DND-41 (cell line): Measurements from ENCODE around the gene KLF3.

Source experiments
- ATAC-seq: fragments of 200-7000 bp; cut with Tn5 transposase; 3 replicates; pipeline ENCODE4 v1.9.1; 2021; ENCODE audit warnings: low read depth; ENCODE audit not compliant: insufficient read depth
- DNase-seq: peaks from one replicate; pipeline ENCODE4 v3.0.0-alpha.2; 2020
- H2AFZ ChIP-seq: 2 replicates; pipeline ENCODE4 v1.6.0; 2012; ENCODE audit warnings: low read depth, low read length
- H3K27ac ChIP-seq: 2 replicates; pipeline ENCODE4 v1.5.1; 2012; ENCODE audit warnings: low read length, inconsistent platforms
- H3K27me3 ChIP-seq: fragments of 200-600 bp; sonication (generic); 2 replicates; pipeline ENCODE4 v1.6.0; 2012; ENCODE audit warnings: low read length, mild to moderate bottlenecking, inconsistent platforms; ENCODE audit not compliant: insufficient read depth, poor library complexity
- H3K36me3 ChIP-seq: 2 replicates; pipeline ENCODE4 v1.5.1; 2012; ENCODE audit warnings: low read length, inconsistent platforms; ENCODE audit not compliant: insufficient read depth
- H3K4me1 ChIP-seq: 2 replicates; pipeline ENCODE4 v1.5.1; 2012; ENCODE audit warnings: mild to moderate bottlenecking, low read length; ENCODE audit not compliant: insufficient read depth
- H3K4me2 ChIP-seq: 2 replicates; pipeline ENCODE4 v1.6.0; 2012; ENCODE audit warnings: mild to moderate bottlenecking, moderate library complexity, low read length, inconsistent platforms; ENCODE audit not compliant: insufficient read depth
- H3K4me3 ChIP-seq, 2 experiments: fragments of 200-600 bp in 1 of 2; shearing (Covaris generic) in 1 of 2; 2 replicates each; pipeline ENCODE4 v1.5.1; 2012 to 2016; ENCODE audit warnings: inconsistent platforms in 2 of 2, low read length in 2 of 2, mild to moderate bottlenecking in 2 of 2, low read depth in 1 of 2, moderate library complexity in 1 of 2
- H3K79me2 ChIP-seq: 2 replicates; pipeline ENCODE4 v1.6.0; 2012; ENCODE audit warnings: low read length, inconsistent platforms; ENCODE audit not compliant: insufficient read depth
- H3K9ac ChIP-seq: 2 replicates; pipeline ENCODE4 v1.6.0; 2012; ENCODE audit warnings: low read depth, mild to moderate bottlenecking, inconsistent platforms, low read length, moderate library complexity
- H3K9me3 ChIP-seq: 2 replicates; pipeline ENCODE4 v1.5.1; 2012; ENCODE audit warnings: low read length, moderate library complexity, mild to moderate bottlenecking, inconsistent platforms; ENCODE audit not compliant: insufficient read depth, severe bottlenecking
- H4K20me1 ChIP-seq: 2 replicates; pipeline ENCODE4 v1.6.0; 2012; ENCODE audit warnings: low read length; ENCODE audit not compliant: insufficient read depth
- CTCF ChIP-seq: IDR thresholded peaks from 2 replicates; pipeline ENCODE4 v1.5.1; 2012; ENCODE audit warnings: borderline replicate concordance, low read length, moderate library complexity, mild to moderate bottlenecking; ENCODE audit not compliant: poor library complexity, severe bottlenecking; ENCODE audit errors: extremely low read depth
- EZH2 ChIP-seq: IDR thresholded peaks from 3 replicates; pipeline ENCODE4 v1.6.1; 2012; ENCODE audit warnings: borderline replicate concordance, low read depth, mild to moderate bottlenecking, moderate library complexity, low read length, inconsistent platforms; ENCODE audit not compliant: severe bottlenecking

Gene KLF3

GRCh38 chr4:38735870-38736269 is 71.9 kb downstream of the KLF3 start:
- Histone ChIP-seq H2AFZ (no peak overlapping the region), H3K9ac (no peak overlapping the region), H4K20me1 (no peaks in the 10 kb centered on the region), H3K4me1 (no peaks in the 10 kb centered on the region), H3K9me3 (peaks cover 3% of the 10 kb centered on the region), H3K4me3 (no peak overlapping the region), H3K4me2 (no peak overlapping the region), H3K79me2 (no peaks in the 10 kb centered on the region), H3K36me3 (no peaks in the 10 kb centered on the region), H3K27ac (no peak overlapping the region), H3K27me3 (no peaks in the 10 kb centered on the region)
- ATAC-seq (no peak), DNase-seq (no peak)
- TF ChIP-seq EZH2 (no peak), CTCF (no peak)

GRCh38 chr4:38738940-38739803 is 75.2 kb downstream of the KLF3 start:
- DNase-seq (no peak), ATAC-seq (no peak)
- no peaks in the 10 kb centered on the region for H3K4me1 ChIP-seq
- no peak overlapping the region for H2AFZ ChIP-seq
- H3K9ac ChIP-seq, result no peak overlapping the region
- no peaks in the 10 kb centered on the region for H3K27me3 ChIP-seq
- H3K4me2 ChIP-seq, result no peak overlapping the region
- no peaks in the 10 kb centered on the region for H3K79me2 ChIP-seq
- H3K9me3 ChIP-seq, result no peaks in the 10 kb centered on the region
- H3K36me3 ChIP-seq, result no peaks in the 10 kb centered on the region
- no peaks in the 10 kb centered on the region for H4K20me1 ChIP-seq
- no peak overlapping the region for H3K4me3 ChIP-seq
- TF ChIP-seq CTCF, result no peak
- TF ChIP-seq EZH2, result no peak
- H3K27ac ChIP-seq, result no peak overlapping the region

- Histone ChIP-seq H4K20me1 (no peaks in the 10 kb centered on the region), H3K4me2 (no peak overlapping the region), H3K9me3 (no peaks in the 10 kb centered on the region), H3K4me3 (no peak overlapping the region), H3K9ac (no peak overlapping the region), H3K79me2 (no peaks in the 10 kb centered on the region), H3K36me3 (no peaks in the 10 kb centered on the region), H3K4me1 (no peaks in the 10 kb centered on the region), H2AFZ (no peak overlapping the region), H3K27me3 (no peaks in the 10 kb centered on the region), H3K27ac (no peak overlapping the region)
- TF ChIP-seq CTCF, result no peak
- TF ChIP-seq EZH2, result no peak
- ATAC-seq (no peak), DNase-seq (no peak)
These were observed 76.3 kb downstream of the KLF3 start for GRCh38 chr4:38740303-38740702.

- no peak for DNase-seq
- Histone ChIP-seq H3K79me2 (no peaks in the 10 kb centered on the region), H3K9ac (no peak overlapping the region), H3K27me3 (no peaks in the 10 kb centered on the region), H2AFZ (no peak overlapping the region), H3K4me2 (no peak overlapping the region), H3K27ac (no peak overlapping the region), H4K20me1 (no peaks in the 10 kb centered on the region), H3K4me3 (no peak overlapping the region), H3K9me3 (peaks cover 9% of the 10 kb centered on the region), H3K4me1 (no peaks in the 10 kb centered on the region), H3K36me3 (no peaks in the 10 kb centered on the region)
- no peak for TF ChIP-seq EZH2
- TF ChIP-seq CTCF, result no peak
- no peak for ATAC-seq
These were observed 79.9 kb downstream of the KLF3 start for GRCh38 chr4:38743866-38744265.
